Stimulated activated CD8-positive, alpha-beta memory T cell treated with anti-CD3 and anti-CD28 coated beads, Interleukin-4, amount 100 ng/mL, for 24 hours (primary cell): ENCODE results near the gene BANF2.
"Not testable (repeated sequence)": the region's sequence is repeated elsewhere in the genome, so short reads cannot be mapped to it uniquely, and the experiment has no call there.

Experiments
- DNase-seq: peaks from one replicate; pipeline ENCODE4 v3.0.0-alpha.2; 2020; ENCODE audit warnings: low read depth

BANF2 gene

GRCh38 chr20:17699931-17700351, at the start of gene BANF2:
Gene BANF2 (plus strand): TSS chr20:17699966. CDS start chr20:17725026, 25,060 bp downstream.
- DNase-seq, result no peak

- no peak for DNase-seq
These were observed 49.3 kb upstream of the BANF2 start for GRCh38 chr20:17650301-17651128.

GRCh38 chr20:17651129-17651759, 48.5 kb upstream of the BANF2 start:
- DNase-seq, result no peak

GRCh38 chr20:17651760-17652388, 47.9 kb upstream of the BANF2 start:
- no peak for DNase-seq

GRCh38 chr20:17652411-17652810, 47.4 kb upstream of the BANF2 start:
- no peak for DNase-seq

GRCh38 chr20:17653835-17654648, 45.7 kb upstream of the BANF2 start:
- no peak for DNase-seq

- no peak for DNase-seq
These were observed 45.0 kb upstream of the BANF2 start for GRCh38 chr20:17654649-17655285.

- DNase-seq, result no peak
These were observed 44.5 kb upstream of the BANF2 start for GRCh38 chr20:17655286-17655651.

GRCh38 chr20:17655865-17656479, 43.8 kb upstream of the BANF2 start:
- DNase-seq, result no peak

- no peak for DNase-seq
These were observed 42.5 kb upstream of the BANF2 start for GRCh38 chr20:17657079-17657825.

GRCh38 chr20:17657898-17658647, 41.7 kb upstream of the BANF2 start:
- no peak for DNase-seq

GRCh38 chr20:17658648-17658993, 41.1 kb upstream of the BANF2 start:
- DNase-seq, result no peak

- DNase-seq, result not testable (repeated sequence)
These were observed 40.4 kb upstream of the BANF2 start for GRCh38 chr20:17659344-17659743.

- no peak for DNase-seq
These were observed 40.0 kb upstream of the BANF2 start for GRCh38 chr20:17659801-17660200.

GRCh38 chr20:17660667-17661066, 39.1 kb upstream of the BANF2 start:
- DNase-seq, result no peak

GRCh38 chr20:17661121-17661744, 38.5 kb upstream of the BANF2 start:
- no peak for DNase-seq

- DNase-seq, result no peak
These were observed 37.3 kb upstream of the BANF2 start for GRCh38 chr20:17662333-17663039.

GRCh38 chr20:17663040-17663399, 36.7 kb upstream of the BANF2 start:
- no peak for DNase-seq

GRCh38 chr20:17663486-17663885, 36.3 kb upstream of the BANF2 start:
- DNase-seq, result no peak
